A549 treated with Hydrocortisone at 1 μM for 4 hours (cell line): ENCODE measurements around the gene GRK5. TPM values are rescaled to one million over a fixed set of nuclear protein-coding genes. Genes with fewer than 3 reads are reported as not detected.

ENCODE experiments used
- total RNA-seq: library from RNA; stranded (reverse); fragments of 200-300 nt; extraction: Qiagen RNA extraction; gene quantifications from 5 replicates; pipeline ENCODE4 v1.2.3, GENCODE V29; 2022

Gene GRK5
- 8.5 to 11.3 TPM (median 9.4 TPM) in 5 replicates for total RNA-seq

GRCh38 chr10:119207366-119207666, at the start of gene GRK5:
TSS of gene GRK5 (plus strand) at chr10:119207571. CDS start at chr10:119207918, 347 bp downstream.

GRCh38 chr10:119165171-119166117, 41.9 kb upstream of the GRK5 start, which contains the start of gene SFXN4:
TSS of gene SFXN4 (minus strand) at chr10:119165714. CDS start at chr10:119165647, 67 bp downstream.

GRCh38 chr10:119178372-119179119, 28.8 kb upstream of the GRK5 start, which contains the start of gene PRDX3:
TSS of gene PRDX3 (minus strand) at chr10:119178812. CDS start at chr10:119178790, 22 bp downstream.

Other genes with a start within 250 kb of the GRK5 start
- 1.5 to 3.3 TPM (median 2.8 TPM) in 5 replicates for gene NANOS1, start 177.9 kb upstream of the GRK5 start, total RNA-seq
- 112 to 183 TPM (median 126 TPM) in 5 replicates for gene EIF3A, start 126.8 kb upstream of the GRK5 start, total RNA-seq
- gene DENND10, start 103.5 kb upstream of the GRK5 start, total RNA-seq = 42.7 to 68.2 TPM (median 54.9 TPM) in 5 replicates
- gene SFXN4, start 41.9 kb upstream of the GRK5 start, total RNA-seq = 45.6 to 50.1 TPM (median 47.6 TPM) in 5 replicates
- 297 to 329 TPM (median 301 TPM) in 5 replicates for gene PRDX3, start 28.8 kb upstream of the GRK5 start, total RNA-seq